ENCODE measurements around the gene GBP3.
"Not testable (repeated sequence)": the region's sequence is repeated elsewhere in the genome, so short reads cannot be mapped to it uniquely, and the experiment has no call there.

GBP3 gene

DNA sequence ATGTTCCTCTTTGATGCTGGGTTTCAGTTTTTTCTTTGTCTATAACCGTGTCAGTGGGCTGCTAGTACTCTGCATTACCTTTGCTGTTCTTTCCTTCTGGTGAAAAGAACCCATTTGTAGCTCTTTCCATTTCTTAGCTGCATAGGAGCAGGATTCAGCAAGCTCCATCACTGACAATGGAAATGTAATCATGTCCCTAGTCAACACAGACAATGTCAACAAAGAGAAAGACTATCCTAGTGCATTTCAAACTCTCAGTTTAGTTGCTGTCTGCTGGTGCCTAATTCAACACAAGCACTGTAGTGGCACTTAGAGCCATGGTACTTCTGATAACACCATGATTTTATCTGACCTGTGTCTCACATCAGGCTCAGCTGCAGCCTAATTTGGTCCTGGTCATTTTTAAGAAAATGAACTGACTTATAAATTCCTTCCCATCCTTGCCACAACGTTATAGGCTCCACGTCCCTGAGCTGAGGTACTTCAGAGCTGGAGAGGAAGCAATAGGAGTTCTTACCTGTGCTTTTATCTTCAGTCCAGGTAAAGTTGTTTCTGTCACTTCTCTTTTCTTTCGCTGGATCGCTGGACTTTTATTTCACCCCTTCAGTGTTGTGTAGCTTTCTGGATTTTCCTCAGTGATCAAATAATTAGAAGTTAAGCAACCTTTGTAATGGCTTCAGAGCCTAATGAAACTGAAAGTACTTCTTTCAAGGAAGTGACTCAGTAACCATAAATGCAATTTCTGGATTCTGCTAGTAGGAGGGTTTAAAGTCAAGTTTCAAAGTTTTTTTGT lies at the start of gene GBP3:
TSS of gene GBP3 (minus strand) at position 700 of the 793 bp plus-strand sequence. CDS start 2,145 bp downstream, outside the sequence.
- no peak for DNase-seq

DNA sequence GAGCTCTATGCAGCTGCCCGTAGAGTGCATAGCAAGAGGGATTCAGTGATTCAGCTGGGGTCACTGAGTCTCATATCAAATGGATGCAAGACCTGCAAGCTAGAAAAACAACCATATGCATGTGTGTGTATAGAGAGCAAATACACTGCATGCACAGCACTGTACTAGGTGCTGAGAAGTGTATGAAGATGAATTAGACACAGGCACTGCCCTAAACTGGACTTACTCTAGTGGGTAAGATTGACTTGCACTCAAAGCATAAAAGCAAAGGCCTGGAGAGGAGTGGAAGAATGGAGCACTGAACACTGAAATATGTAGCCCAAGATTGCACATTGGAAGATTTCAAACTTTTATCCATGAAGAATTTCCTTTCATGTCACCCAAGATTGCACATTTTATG lies 47.8 kb upstream of the GBP3 start:
- no peak for DNase-seq

DNA sequence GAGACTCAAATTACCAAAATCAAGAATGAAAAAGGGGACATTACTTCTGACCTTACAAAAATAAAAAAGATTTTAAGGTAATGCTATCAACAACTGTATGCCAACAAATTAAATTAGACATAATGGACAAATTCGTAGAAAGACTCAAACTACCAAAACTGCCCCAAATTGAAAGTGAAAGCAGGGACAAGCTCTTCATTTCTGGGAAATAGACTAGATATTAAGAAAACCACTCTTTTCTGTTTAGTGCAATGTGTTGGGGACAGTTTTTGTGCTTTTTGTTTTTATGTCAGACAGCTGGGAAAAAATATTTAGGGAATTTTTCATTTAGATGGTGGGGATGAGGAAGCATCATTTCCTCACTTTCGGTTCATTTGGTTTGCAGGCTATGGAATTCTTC lies 47.3 kb upstream of the GBP3 start:
- DNase-seq: no peak

GRCh38 chr1:89068291-89068690 lies 45.6 kb upstream of the GBP3 start:
- DNase-seq: no peak

DNA sequence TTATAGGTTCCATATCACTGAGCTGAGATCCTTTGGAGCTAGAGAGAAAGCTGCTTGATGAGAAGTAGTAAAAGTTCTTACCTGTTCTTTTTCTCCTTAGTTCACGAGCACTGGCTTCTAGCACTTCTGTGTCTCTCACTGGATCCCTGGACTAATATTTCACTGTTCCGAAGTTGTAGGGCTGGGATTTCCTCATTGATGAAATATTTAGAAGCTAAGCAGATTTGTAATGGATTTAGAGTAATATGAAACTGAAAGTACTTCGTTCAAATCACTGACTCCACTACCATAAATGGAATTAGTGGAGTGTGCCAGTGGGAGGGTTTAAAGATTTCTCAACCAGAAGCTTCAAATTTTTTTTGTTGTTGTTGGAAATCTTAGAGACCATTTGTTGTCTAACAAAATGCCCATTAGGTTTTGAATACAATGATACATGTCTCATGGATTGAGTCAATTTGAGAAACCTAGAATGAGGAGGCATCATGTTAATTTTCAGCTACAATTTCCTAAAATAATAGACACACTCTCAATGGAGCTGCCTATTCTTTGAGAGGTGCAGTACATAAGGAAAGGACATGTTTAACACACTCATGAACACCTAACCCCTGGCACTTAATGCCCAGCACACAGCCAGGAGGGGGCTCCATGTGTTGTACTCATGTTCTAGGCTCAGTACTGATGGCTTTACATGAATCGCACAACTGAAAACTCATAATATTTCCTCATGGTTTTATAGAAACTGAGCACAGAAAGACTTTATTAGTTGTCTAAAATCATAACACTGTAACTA lies 42.6 kb upstream of the GBP3 start, which contains the start of gene GBP1:
TSS of gene GBP1 (minus strand) at position 130 of the 790 bp plus-strand sequence. CDS start 1,974 bp downstream, outside the sequence.
- DNase-seq: no peak

DNA sequence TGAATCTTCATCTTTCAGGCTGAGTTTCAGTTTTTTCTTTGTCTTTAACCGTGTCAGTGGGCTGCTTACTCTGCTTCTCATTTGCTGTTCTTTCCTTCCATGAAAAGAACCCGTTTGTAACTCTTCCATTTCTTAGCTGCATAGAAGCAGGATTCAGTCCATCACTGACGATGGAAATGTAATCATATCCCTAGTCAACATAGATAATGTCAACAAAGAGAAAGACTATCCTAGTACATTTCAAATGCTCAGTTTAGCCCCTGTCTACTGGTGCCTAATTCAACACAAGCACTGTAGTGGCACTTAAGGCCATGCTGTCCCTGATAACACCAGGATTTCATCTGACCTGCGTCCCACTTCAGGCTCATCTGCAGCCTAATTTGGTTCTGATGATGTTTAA lies 42.0 kb upstream of the GBP3 start:
- DNase-seq: no peak

- DNase-seq: no peak
These were observed 40.4 kb upstream of the GBP3 start for GRCh38 chr1:89063094-89063493.

DNA sequence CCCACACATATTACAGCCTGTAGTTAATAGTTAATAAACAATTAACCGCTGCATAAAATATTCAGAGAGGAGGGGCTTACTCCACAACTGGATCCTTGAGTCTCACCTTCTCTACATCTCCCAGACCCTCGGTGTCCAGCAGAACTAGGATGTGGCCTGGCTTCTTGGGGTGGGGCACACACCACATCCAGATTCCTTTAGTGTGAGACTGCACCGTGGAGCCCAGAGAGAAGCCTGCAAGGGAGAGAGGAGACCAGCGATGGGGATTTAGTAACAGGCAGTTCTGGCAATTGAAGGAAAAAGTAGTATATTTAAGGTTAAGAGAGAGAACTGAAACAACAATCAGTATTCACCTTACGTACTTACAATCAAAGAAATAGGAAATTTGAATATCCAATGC lies 37.4 kb upstream of the GBP3 start:
- DNase-seq: no peak

DNA sequence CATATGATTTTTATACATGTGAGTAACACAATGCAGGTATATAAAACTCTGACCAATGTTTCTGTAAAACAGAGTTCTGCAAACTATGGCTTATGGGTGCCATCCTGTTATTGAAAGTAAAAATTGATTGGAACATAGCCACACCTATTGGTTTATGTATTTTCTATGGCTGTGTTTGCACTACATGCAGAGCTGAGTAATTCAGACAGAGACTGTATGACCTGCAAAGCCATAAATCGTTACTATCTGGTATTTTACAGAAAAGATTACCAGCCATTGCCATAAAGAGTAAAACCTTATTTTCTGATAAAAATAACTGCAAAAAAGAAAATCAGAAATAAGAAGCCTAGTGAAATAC lies 29.3 kb upstream of the GBP3 start:
- no peak for DNase-seq

- no peak for DNase-seq
These were observed 28.8 kb upstream of the GBP3 start for GRCh38 chr1:89051300-89051954.

- no peak for DNase-seq
These were observed 28.0 kb upstream of the GBP3 start for GRCh38 chr1:89050649-89051033.

- DNase-seq: not testable (repeated sequence)
These were observed 27.4 kb upstream of the GBP3 start for GRCh38 chr1:89049901-89050648.

DNA sequence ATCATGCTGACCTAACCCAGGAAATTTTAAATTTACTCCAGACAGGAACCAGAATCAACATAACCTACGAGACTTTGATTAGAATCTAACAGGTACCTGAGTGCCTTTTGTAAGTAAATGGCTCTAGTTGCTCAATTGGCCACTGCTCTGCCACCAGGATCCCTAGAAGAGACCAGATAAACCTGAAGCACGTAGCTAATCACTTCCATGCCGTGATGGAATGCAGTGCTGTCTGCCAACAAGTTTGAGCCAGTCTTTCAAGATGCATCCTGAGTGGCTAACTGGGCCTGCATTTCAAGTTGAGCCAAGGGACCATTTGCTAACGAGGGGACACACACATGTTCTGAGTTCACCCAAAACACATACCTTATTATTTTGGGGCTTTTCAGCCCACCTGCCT lies 26.5 kb upstream of the GBP3 start:
- DNase-seq: not testable (repeated sequence)

DNA sequence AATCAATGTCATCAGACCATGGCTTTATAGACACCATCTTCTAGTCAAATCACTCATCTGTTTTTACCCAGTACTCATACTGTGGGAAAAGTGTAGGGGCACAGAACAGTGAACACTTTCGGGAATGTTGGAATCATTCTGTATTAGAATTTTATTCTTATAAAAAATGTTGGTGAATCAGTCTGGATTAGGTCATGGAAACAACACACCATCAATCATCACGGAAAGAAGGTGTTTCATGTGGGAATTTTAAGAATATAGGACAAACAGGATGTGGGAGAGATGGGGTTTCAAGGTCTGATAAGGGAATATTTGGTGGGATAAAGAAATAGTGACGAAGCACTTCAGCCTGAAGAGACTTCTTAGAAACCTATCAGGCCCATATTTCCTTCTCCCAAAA lies 25.1 kb upstream of the GBP3 start:
- no peak for DNase-seq

DNA sequence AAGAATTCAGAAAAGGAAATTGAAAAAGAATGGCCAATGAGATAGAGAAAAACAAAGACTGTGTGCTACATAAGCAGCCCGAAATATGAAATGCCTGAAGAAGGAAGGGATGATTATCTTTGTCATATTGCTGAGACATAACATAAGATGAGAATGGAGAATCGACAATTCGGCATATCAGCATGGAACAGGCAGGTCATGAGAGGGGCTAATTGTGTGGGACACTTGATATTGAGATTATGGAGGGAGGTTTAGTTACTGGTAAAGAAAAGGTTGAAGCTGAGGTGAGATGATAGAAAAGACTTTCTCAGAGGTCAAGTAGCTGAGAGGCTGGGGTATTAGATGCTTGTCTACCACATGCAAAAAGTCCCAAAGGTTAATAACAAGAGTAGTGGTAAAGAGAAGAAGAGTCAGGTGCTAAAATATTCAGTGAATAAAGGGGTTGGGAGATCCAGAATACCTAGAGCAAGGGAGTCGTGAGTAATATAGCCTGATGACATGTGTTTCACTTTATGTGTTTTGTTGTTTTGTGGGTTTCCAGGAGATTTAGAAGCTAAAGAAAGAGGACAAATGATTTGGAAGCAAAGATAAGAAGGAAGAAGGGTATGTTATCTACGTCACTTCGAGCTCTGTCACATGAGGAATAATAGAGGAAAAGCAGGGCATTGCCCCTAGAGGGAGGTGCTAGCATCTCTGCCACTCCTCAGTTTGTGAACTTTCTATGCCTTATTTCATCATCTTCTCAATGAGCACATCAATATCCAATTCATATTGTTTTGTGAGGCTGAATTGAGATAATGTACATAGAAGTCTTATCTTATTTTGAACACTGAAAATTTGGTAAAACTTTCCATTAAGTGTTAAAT lies 23.9 kb upstream of the GBP3 start:
- DNase-seq: not testable (repeated sequence)

GRCh38 chr1:89044970-89045721 lies 22.5 kb upstream of the GBP3 start:
- no peak for DNase-seq

- DNase-seq: no peak
These were observed 21.3 kb upstream of the GBP3 start for GRCh38 chr1:89043940-89044339.

GRCh38 chr1:89042491-89042890 lies 19.8 kb upstream of the GBP3 start:
- no peak for DNase-seq

DNA sequence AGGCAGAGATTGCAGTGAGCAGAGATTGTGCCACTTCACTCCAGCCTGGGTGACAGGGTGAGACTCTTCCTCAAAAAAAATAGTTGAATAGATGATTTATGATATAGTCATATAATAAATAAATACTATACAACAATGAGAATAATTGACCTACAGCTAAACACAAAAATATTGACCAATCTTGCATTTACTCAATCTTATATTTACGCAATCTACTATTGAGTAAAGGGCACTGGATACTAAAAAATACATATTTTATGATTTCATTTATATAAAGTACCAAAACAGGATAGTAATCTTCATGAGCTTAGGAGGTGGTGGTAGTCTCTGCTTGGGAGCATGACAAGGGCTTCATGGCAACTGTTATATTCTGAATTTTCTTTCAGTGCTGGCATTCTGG lies 19.1 kb upstream of the GBP3 start:
- no peak for DNase-seq
